ENCODE results near the gene LRFN4. TPM values are rescaled to one million over a fixed set of nuclear protein-coding genes. Genes with fewer than 3 reads are reported as not detected.

The LRFN4 gene
- total RNA-seq = 10 to 100 TPM; 12.4 to 23.0 TPM

- ATAC-seq (ENCODE audit: insufficient number of reproducible peaks, low FRiP score, low read depth) (peak; percentile 24), DNase-seq (ENCODE audit: low spot score) (no peak)
These were observed at the start of gene LRFN4 for GRCh38 chr11:66856496-66857233. Gene LRFN4, plus strand, starts transcription at chr11:66857064. Its CDS starts 681 bp downstream, at chr11:66857745.

GRCh38 chr11:66809592-66809991, 47.3 kb upstream of the LRFN4 start:
- Histone ChIP-seq H3K4me3 (no peak overlapping the region), H3K4me1 (ENCODE audit: control insufficient read depth in 1 of 2, low read depth in 2 of 2) (no peaks in the 10 kb centered on the region), H3K27me3 (replicated peaks; ENCODE audit: insufficient read depth) (no peaks in the 10 kb centered on the region), H3K36me3 (no peaks in the 10 kb centered on the region), H3K27ac (no peak overlapping the region), H3K9me3 (no peaks in the 10 kb centered on the region)
- DNase-seq (ENCODE audit: low spot score) (no peak), ATAC-seq (ENCODE audit: insufficient number of reproducible peaks, low FRiP score, low read depth) (no peak)
- no peak for TF ChIP-seq CTCF (IDR thresholded peaks at IDR 0.05)

More at GRCh38 chr11:66856496-66857233, at the start of gene LRFN4:
- H3K36me3 ChIP-seq = no peaks in the 10 kb centered on the region
- TF ChIP-seq CTCF (IDR thresholded peaks at IDR 0.05) = no peak
- no peaks in the 10 kb centered on the region for H3K9me3 ChIP-seq
- peak within 1 kb of the TSS; percentile 80 for H3K4me3 ChIP-seq
- H3K27me3 ChIP-seq (replicated peaks; ENCODE audit: insufficient read depth) = no peaks in the 10 kb centered on the region
- H3K4me1 ChIP-seq (ENCODE audit: control insufficient read depth in 1 of 2, low read depth in 2 of 2) = peaks cover 4 to 9% of the 10 kb centered on the region in 2 donors
- H3K27ac ChIP-seq = peak within 1 kb of the TSS; percentile 81 to 92

DNA sequence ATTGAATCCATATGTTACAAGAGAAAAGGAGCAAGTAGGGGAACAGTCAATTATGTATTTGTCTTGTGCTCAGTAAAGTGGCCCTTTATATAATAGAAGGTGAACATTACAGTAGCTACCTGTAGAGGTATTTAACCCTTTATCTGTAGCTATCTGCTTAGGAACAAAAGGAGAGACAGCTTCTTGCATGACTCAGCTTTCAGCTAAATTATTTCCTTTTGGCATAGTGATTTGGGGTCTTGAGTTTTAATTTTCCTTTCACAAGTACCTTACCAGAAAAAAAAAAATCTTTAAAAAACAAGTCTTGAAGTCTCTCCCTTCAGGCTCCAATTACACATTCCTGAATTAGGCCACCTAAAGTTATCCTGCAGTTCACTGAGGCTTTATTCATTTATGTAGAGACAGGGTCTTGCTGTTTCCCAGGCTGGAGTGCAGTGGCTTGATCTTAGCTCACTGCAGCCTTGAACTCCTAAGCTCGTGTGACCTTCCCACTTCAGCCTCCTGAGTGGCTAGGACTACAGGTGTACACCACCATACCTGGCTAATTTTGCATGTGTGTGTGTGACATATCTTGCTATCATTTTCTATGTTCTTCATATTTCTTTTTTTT, 46.2 kb upstream of the LRFN4 start:
- Histone ChIP-seq H3K4me1 (ENCODE audit: control insufficient read depth in 1 of 2, low read depth in 2 of 2) (no peaks in the 10 kb centered on the region), H3K4me3 (no peak overlapping the region), H3K27me3 (replicated peaks; ENCODE audit: insufficient read depth) (no peaks in the 10 kb centered on the region), H3K9me3 (no peaks in the 10 kb centered on the region), H3K27ac (no peak overlapping the region), H3K36me3 (no peaks in the 10 kb centered on the region)
- DNase-seq (ENCODE audit: low spot score) = no peak
- ATAC-seq (ENCODE audit: insufficient number of reproducible peaks, low FRiP score, low read depth) = no peak
- no peak for TF ChIP-seq CTCF (IDR thresholded peaks at IDR 0.05)

GRCh38 chr11:66814678-66815077, 42.2 kb upstream of the LRFN4 start:
- Histone ChIP-seq H3K36me3 (no peaks in the 10 kb centered on the region), H3K4me3 (no peak overlapping the region), H3K27me3 (replicated peaks; ENCODE audit: insufficient read depth) (no peaks in the 10 kb centered on the region), H3K4me1 (ENCODE audit: control insufficient read depth in 1 of 2, low read depth in 2 of 2) (no peaks in the 10 kb centered on the region), H3K9me3 (no peaks in the 10 kb centered on the region), H3K27ac (no peak overlapping the region)
- DNase-seq (ENCODE audit: low spot score) = no peak
- TF ChIP-seq CTCF (IDR thresholded peaks at IDR 0.05) = no peak
- no peak for ATAC-seq (ENCODE audit: insufficient number of reproducible peaks, low FRiP score, low read depth)

GRCh38 chr11:66815646-66816045, 41.2 kb upstream of the LRFN4 start:
- TF ChIP-seq CTCF (IDR thresholded peaks at IDR 0.05) = no peak
- no peaks in the 10 kb centered on the region for H3K9me3 ChIP-seq
- no peak overlapping the region for H3K4me3 ChIP-seq
- H3K27me3 ChIP-seq (replicated peaks; ENCODE audit: insufficient read depth) = no peaks in the 10 kb centered on the region
- H3K36me3 ChIP-seq = no peaks in the 10 kb centered on the region
- no peak for DNase-seq (ENCODE audit: low spot score)
- no peaks in the 10 kb centered on the region for H3K4me1 ChIP-seq (ENCODE audit: control insufficient read depth in 1 of 2, low read depth in 2 of 2)
- no peak overlapping the region for H3K27ac ChIP-seq
- ATAC-seq (ENCODE audit: insufficient number of reproducible peaks, low FRiP score, low read depth) = no peak
